Adrenal gland (tissue), 12 donors: ENCODE measurements around the gene TENM4. TPM values are rescaled to one million over a fixed set of nuclear protein-coding genes. Genes with fewer than 3 reads are reported as not detected.

Experiments used
- DNase-seq, 7 donors: peaks; one replicate each; pipeline ENCODE4 v3.0.0-alpha.2; 2019 to 2020
- H3K27ac ChIP-seq, 5 donors: fragments of 200-600 bp; sonication (generic) in 4 of 5; 1 replicate in 3 of 5; 2 replicates in 2 of 5; pipeline versions ENCODE4 v1.5.1 to v1.8.0; 2016 to 2020; ENCODE audit warnings: mild to moderate bottlenecking in 1 of 5
- H3K27me3 ChIP-seq: fragments of 200-600 bp; 2 replicates; pipeline ENCODE4 v1.8.0; 2021
- H3K36me3 ChIP-seq, 2 donors: fragments of 200-600 bp; replicated peaks in 1 of 2; 1 replicate in 1 of 2; 2 replicates in 1 of 2; pipeline versions ENCODE4 v1.5.1 to v1.8.0; 2018 to 2022
- H3K4me1 ChIP-seq, 2 donors: fragments of 200-600 bp; replicated peaks in 1 of 2; 1 replicate in 1 of 2; 2 replicates in 1 of 2; pipeline versions ENCODE4 v1.5.1 to v1.8.0; 2018 to 2021
- H3K4me3 ChIP-seq, 4 donors: fragments of 200-600 bp; sonication (generic) in 3 of 4; one replicate each; pipeline ENCODE4 v1.5.1; 2016 to 2018
- H3K9me3 ChIP-seq, 3 donors: fragments of 200-600 bp; sonication (generic) in 1 of 3; replicated peaks in 1 of 3; 1 replicate in 2 of 3; 2 replicates in 1 of 3; pipeline versions ENCODE4 v1.5.1 to v1.8.0; 2016 to 2021
- CTCF ChIP-seq, 6 experiments: fragments of 450-650 bp in 4 of 6; fragments of 200-600 bp in 2 of 6; sonication (generic) in 1 of 6; IDR thresholded peaks; 1 replicate in 5 of 6; 2 replicates in 1 of 6; pipeline versions ENCODE4 v1.5.1 to v1.8.0; 2016 to 2021; ENCODE audit warnings: antibody characterized with exemption in 6 of 6, mild to moderate bottlenecking in 2 of 6, moderate library complexity in 1 of 6
- POLR2A ChIP-seq, 2 donors: fragments of 450-650 bp; IDR thresholded peaks; one replicate each; pipeline ENCODE4 v1.6.1; 2017; ENCODE audit warnings: antibody characterized with exemption in 2 of 2, mild to moderate bottlenecking in 2 of 2, moderate library complexity in 1 of 2
- WGBS, 4 donors: extraction: QIAGEN DNeasy Blood & Tissue Kit in 2 of 4; methylation state at CpG; one replicate each; pipeline versions ENCODE4 v1.1.5 to v1.1.7; 2013 to 2017; 5-methylcytosine and 5-hydroxymethylcytosine counted together
- intact Hi-C, 2 donors: fragments of 100-400 bp; cut with DNase I; formaldehyde crosslinking; loops; one replicate each; pipeline versions ENCODE4 v1.14.1 to v1.15.0; 2022 to 2023
- polyA plus RNA-seq, 3 donors: library from polyadenylated mRNA; stranded (reverse); fragments of 200-250 nt in 2 of 3; fragments of 350-450 nt in 1 of 3; fragmentation: Illumina TruSeq in 1 of 3; extraction: RNeasy Lipid Tissue Mini Kit (QIAGEN cat#74804) in 1 of 3; gene quantifications; one replicate each; pipeline ENCODE4 v1.2.3, GENCODE V29; 2013 to 2014
- total RNA-seq, 9 donors: library from RNA; depleted of rRNA in 4 of 9; stranded (reverse); fragments of >200 nt in 4 of 9; fragments of 120-200 nt in 1 of 9; fragmentation: NEBNext Ultra II Directional in 1 of 9; extraction: Animal tissue kit (Norgen Biotek cat#: 25700) in 1 of 9; gene quantifications; one replicate each; pipeline versions ENCODE4 v1.1.0 to v1.2.4, GENCODE V29; 2013 to 2023
- donor health status: healthy with polysubstance abuse.
- donor health status: Bipolar disorder and iron deficiency.
- donor health status: DM: yes; HTN: yes; CAD: no.
- donor health status: DM: no; HTN: no; CAD: no.
- donor health status: DM: no; HTN: no; CAD: no.
- donor health status: DM: yes; HTN: yes; CAD: no.

TENM4 gene
- total and polyA plus RNA-seq, 12 donors = 0.74 to 24.9 (median 6.7) TPM

DNA sequence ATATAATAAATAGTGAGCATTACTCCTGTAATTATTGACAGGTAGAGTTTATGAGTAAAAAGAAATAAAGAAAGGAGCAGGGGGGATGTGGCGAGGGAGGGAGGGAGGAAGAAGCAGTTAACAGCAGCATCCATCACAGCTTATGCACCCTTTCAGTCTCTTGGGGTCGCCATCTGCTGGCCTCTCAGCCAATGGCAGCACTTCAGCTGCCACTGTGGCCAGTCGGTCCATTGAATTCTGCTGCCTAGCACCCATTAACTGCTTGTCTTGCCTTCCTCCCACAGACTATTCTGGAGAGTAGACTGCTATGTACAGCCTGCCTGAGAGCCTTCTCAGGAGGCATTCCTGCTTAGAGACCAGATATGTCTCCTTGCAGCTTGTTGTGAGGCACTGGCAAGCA is 388.3 kb downstream of the TENM4 start:
- Histone ChIP-seq H3K27ac (no peak overlapping the region), H3K36me3 (no peaks in the 10 kb centered on the region), H3K4me1 (no peaks in the 10 kb centered on the region), H3K27me3 (no peaks in the 10 kb centered on the region), H3K9me3 (no peaks in the 10 kb centered on the region), H3K4me3 (no peak overlapping the region)
- intact Hi-C loops = no loop called here
- DNase-seq = no peak
- TF ChIP-seq POLR2A (IDR thresholded peaks at IDR 0.05) (no peak), CTCF (IDR thresholded peaks at IDR 0.05) (no peak)
- WGBS, 4 donors = 45 to 60% (median 58%) methylated on average over 3 of the region's 3 CpGs

GRCh38 chr11:79050786-79051185 is 390.0 kb downstream of the TENM4 start:
- TF ChIP-seq CTCF (IDR thresholded peaks at IDR 0.05) (no peak), POLR2A (IDR thresholded peaks at IDR 0.05) (no peak)
- WGBS, 4 donors = 52 to 88% (median 58%) methylated on average over 3 of the region's 3 CpGs
- no peaks in the 10 kb centered on the region for H3K9me3 ChIP-seq
- H3K4me1 ChIP-seq = no peaks in the 10 kb centered on the region
- DNase-seq = no peak
- no peak overlapping the region for H3K4me3 ChIP-seq
- H3K27me3 ChIP-seq = no peaks in the 10 kb centered on the region
- H3K36me3 ChIP-seq = no peaks in the 10 kb centered on the region
- intact Hi-C loops = no loop called here
- H3K27ac ChIP-seq = no peak overlapping the region

DNA sequence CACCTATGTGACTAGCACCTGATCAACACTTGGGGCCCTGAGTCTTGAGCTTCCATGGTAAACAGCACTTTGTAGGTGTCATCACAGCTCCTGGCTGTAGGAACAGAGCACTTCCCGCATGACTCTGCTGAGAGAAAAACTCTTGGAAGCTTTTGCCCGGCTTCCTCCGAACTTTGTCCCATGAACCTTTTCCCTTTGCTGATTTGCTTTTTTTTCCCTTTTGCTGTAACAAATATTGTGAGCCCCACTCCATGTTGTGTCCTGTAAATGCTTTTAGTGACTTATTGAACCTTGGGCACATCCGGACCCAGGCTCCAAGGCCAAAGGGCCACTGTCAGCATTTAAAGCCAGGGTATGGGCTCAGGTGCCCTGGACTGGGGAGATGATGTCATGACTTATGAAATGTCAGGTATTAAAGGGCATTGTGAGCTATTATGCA is 391.1 kb downstream of the TENM4 start:
- H3K4me3 ChIP-seq = no peak overlapping the region
- no peaks in the 10 kb centered on the region for H3K27me3 ChIP-seq
- H3K4me1 ChIP-seq = no peaks in the 10 kb centered on the region
- no peak for DNase-seq
- no peak overlapping the region for H3K27ac ChIP-seq
- H3K9me3 ChIP-seq = no peaks in the 10 kb centered on the region
- no peak for TF ChIP-seq POLR2A (IDR thresholded peaks at IDR 0.05)
- TF ChIP-seq CTCF (IDR thresholded peaks at IDR 0.05) = no peak
- WGBS, 4 donors = 85 to 91% (median 87%) methylated on average over 4 of the region's 4 CpGs
- H3K36me3 ChIP-seq = no peaks in the 10 kb centered on the region
- intact Hi-C loops = no loop called here

DNA sequence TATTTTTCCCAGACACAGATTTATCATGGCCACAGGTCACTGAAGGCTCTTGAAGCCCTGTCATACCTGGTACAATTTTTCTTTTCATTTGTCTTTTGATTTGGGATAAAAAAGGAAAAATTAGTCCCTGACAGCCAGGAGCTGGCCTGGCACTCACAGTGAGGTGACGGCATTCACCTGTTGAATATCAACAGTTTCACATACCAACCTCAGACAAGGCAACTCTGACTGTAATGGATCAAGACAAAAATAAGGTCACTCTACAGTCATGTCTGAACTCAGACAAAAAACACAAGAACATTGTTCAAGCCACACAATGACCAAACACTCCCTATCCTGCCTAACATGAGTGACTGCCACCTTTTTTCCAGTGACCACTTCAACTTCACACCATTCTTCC is 392.9 kb downstream of the TENM4 start:
- no peak for TF ChIP-seq CTCF (IDR thresholded peaks at IDR 0.05)
- no peak for TF ChIP-seq POLR2A (IDR thresholded peaks at IDR 0.05)
- Histone ChIP-seq H3K27me3 (no peaks in the 10 kb centered on the region), H3K4me3 (no peak overlapping the region), H3K27ac (no peak overlapping the region), H3K4me1 (no peaks in the 10 kb centered on the region), H3K36me3 (no peaks in the 10 kb centered on the region), H3K9me3 (no peaks in the 10 kb centered on the region)
- no peak for DNase-seq
- WGBS, 4 donors = 95 to 100% (median 96%) methylated on average over 1 of the region's 1 CpG
- intact Hi-C loops = no loop called here
